ENCODE measurements around the gene EYA2. TPM values are rescaled to one million over a fixed set of nuclear protein-coding genes. Genes with fewer than 3 reads are reported as not detected.

Gene EYA2
- polyA plus RNA-seq, 1 donor (not counting 4 experiments of a cell fraction or from before 2014, with no cell fraction given): not detected

DNA sequence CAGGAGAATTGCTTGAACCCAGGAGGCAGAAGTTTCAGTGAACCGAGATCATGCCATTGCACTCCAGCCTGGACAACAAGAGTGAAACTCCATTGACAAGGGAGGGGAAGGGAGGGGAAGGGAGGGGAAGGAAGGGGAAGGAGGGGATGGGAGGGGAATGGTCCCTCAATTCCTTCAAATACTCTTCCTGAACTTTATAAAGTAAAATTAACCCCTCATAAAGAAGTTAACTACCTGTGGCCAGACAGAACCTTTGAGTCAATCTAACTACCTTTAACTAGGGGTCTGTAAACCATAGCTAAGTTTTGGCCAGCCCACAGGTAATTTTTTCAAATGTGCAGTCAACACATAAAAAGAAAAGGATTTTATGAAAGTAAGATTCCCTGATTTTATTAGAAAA, 330.8 kb downstream of the EYA2 start:
- dilution Hi-C loops (cut with MboI; ENCODE audit: extremely low pct_ligation_motif_present, low sequenced_read_pairs): no loop called here
- H3K4me2 ChIP-seq (ENCODE audit: control insufficient read depth, extremely low read depth, insufficient read depth, low read depth, low read length): no peak overlapping the region

DNA sequence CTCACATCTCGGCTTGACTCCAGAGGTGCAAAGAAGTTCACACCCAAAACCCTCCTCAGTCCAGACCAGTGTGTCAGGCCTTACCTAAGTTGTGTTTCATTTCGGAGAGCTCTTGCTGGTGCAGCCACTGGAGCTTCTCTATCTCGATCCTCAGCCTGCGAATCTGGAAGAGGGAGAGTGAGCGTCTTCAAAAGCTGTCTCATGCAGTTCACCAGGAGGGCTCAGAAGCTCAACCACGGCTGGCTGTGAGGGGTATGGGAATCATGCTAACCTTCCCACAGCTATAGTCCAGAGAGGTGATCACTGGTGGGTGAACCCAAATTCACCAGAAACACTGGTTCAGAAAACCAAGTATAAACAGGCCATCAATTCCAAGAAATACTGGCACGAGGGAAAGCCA, 332.5 kb downstream of the EYA2 start:
- FAIRE-seq: no peak
- no peak for TF ChIP-seq CTCF (optimal IDR thresholded peaks at IDR 0.05 in 1 of 3, IDR thresholded peaks at IDR 0.05 in 1 of 3, conservative IDR thresholded peaks at IDR 0.05 in 1 of 3; ENCODE audit: extremely low read depth in 1 of 3, insufficient read depth in 2 of 3, low read length in 3 of 3)
- TF ChIP-seq EZH2 (IDR thresholded peaks at IDR 0.05; ENCODE audit: low read length): no peak

More for the DNA sequence above, 330.8 kb downstream of the EYA2 start:
- no peaks in the 10 kb centered on the region for H3K9me1 ChIP-seq (ENCODE audit: control insufficient read depth, extremely low read depth, insufficient read depth, low read length)
- H3K9me3 ChIP-seq (ENCODE audit: control insufficient read depth, low read depth, low read length): no peaks in the 10 kb centered on the region
- no peak overlapping the region for H3K4me3 ChIP-seq (ENCODE audit: control insufficient read depth in 2 of 3, extremely low read depth in 1 of 3, insufficient read depth in 2 of 3, low read depth in 1 of 3, low read length in 3 of 3)
- peaks cover 36 to 45% of the 10 kb centered on the region in 2 experiments for H3K36me3 ChIP-seq (ENCODE audit: control insufficient read depth in 2 of 2, extremely low read depth in 1 of 2, insufficient read depth in 2 of 2, low read length in 2 of 2)
- TF ChIP-seq CTCF (optimal IDR thresholded peaks at IDR 0.05 in 1 of 3, IDR thresholded peaks at IDR 0.05 in 1 of 3, conservative IDR thresholded peaks at IDR 0.05 in 1 of 3; ENCODE audit: extremely low read depth in 1 of 3, insufficient read depth in 2 of 3, low read length in 3 of 3) (no peak), EZH2 (IDR thresholded peaks at IDR 0.05; ENCODE audit: low read length) (no peak)
- no peaks in the 10 kb centered on the region for H4K20me1 ChIP-seq (ENCODE audit: control insufficient read depth, extremely low read depth, insufficient read depth, low read length)
- H3K9ac ChIP-seq (ENCODE audit: control insufficient read depth, extremely low read depth, insufficient read depth, low read length): no peak overlapping the region
- no peak overlapping the region for H3K27ac ChIP-seq (ENCODE audit: control insufficient read depth, insufficient read depth, low read length)
- H3K4me1 ChIP-seq (ENCODE audit: control insufficient read depth, extremely low read depth, insufficient read depth, low read length): no peaks in the 10 kb centered on the region
- DNase-seq (ENCODE audit: low read depth, low spot score) (no peak), FAIRE-seq (no peak)
- no peaks in the 10 kb centered on the region for H3K27me3 ChIP-seq (ENCODE audit: control insufficient read depth, extremely low read depth, insufficient read depth, low read length)
- H2AFZ ChIP-seq (ENCODE audit: control insufficient read depth, low read length): no peak overlapping the region
- H3K79me2 ChIP-seq (ENCODE audit: control insufficient read depth, insufficient read depth, low read length): peaks cover 3% of the 10 kb centered on the region

More for the DNA sequence above, 332.5 kb downstream of the EYA2 start:
- peaks cover 6% of the 10 kb centered on the region for H4K20me1 ChIP-seq (ENCODE audit: control insufficient read depth, extremely low read depth, insufficient read depth, low read length)
- no peak overlapping the region for H2AFZ ChIP-seq (ENCODE audit: control insufficient read depth, low read length)
- no peak overlapping the region for H3K27ac ChIP-seq (ENCODE audit: control insufficient read depth, insufficient read depth, low read length)
- peaks cover 38 to 40% of the 10 kb centered on the region in 2 experiments for H3K36me3 ChIP-seq (ENCODE audit: control insufficient read depth in 2 of 2, extremely low read depth in 1 of 2, insufficient read depth in 2 of 2, low read length in 2 of 2)
- dilution Hi-C loops (cut with MboI; ENCODE audit: extremely low pct_ligation_motif_present, low sequenced_read_pairs): no loop called here
- no peak overlapping the region for H3K4me2 ChIP-seq (ENCODE audit: control insufficient read depth, extremely low read depth, insufficient read depth, low read depth, low read length)
- H3K27me3 ChIP-seq (ENCODE audit: control insufficient read depth, extremely low read depth, insufficient read depth, low read length): no peaks in the 10 kb centered on the region
- H3K9me1 ChIP-seq (ENCODE audit: control insufficient read depth, extremely low read depth, insufficient read depth, low read length): no peaks in the 10 kb centered on the region
- no peaks in the 10 kb centered on the region for H3K9me3 ChIP-seq (ENCODE audit: control insufficient read depth, low read depth, low read length)
- H3K4me1 ChIP-seq (ENCODE audit: control insufficient read depth, extremely low read depth, insufficient read depth, low read length): no peaks in the 10 kb centered on the region
- H3K9ac ChIP-seq (ENCODE audit: control insufficient read depth, extremely low read depth, insufficient read depth, low read length): no peak overlapping the region
- H3K79me2 ChIP-seq (ENCODE audit: control insufficient read depth, insufficient read depth, low read length): peaks cover 8% of the 10 kb centered on the region
- no peak overlapping the region for H3K4me3 ChIP-seq (ENCODE audit: control insufficient read depth in 2 of 3, extremely low read depth in 1 of 3, insufficient read depth in 2 of 3, low read depth in 1 of 3, low read length in 3 of 3)
- DNase-seq (ENCODE audit: low read depth, low spot score): no peak
